A549 (cell line): Measurements from ENCODE around the gene EHBP1. TPM values are rescaled to one million over a fixed set of nuclear protein-coding genes. Genes with fewer than 3 reads are reported as not detected.

Experiments used
- ATAC-seq, 2 experiments: fragments of 200-7000 bp in 1 of 2; fragments of >200 bp in 1 of 2; cut with Nextera tagmentation in 1 of 2; cut with Tn5 transposase in 1 of 2; 3 replicates each; pipeline versions ENCODE4 v1.8.0 to v1.9.1; 2018 to 2020; ENCODE audit warnings: mild to moderate bottlenecking in 1 of 2, moderate library complexity in 1 of 2
- CTCF ChIA-PET: fragments of 300-600 bp; sonication (Branson Sonifier 250); formaldehyde crosslinking; extraction: SDS; loops from one replicate; lab custom pipeline; 2021; ENCODE audit warnings: antibody characterized with exemption, inconsistent platforms; lab: Yijun Ruan, JAX
- POLR2A ChIA-PET: fragments of 350-600 bp; formaldehyde crosslinking; extraction: SDS; loops from one replicate; lab custom pipeline; 2021; ENCODE audit warnings: antibody characterized with exemption, inconsistent platforms; lab: Yijun Ruan, JAX
- DNase-seq, 2 experiments: peaks; one replicate each; pipeline versions ENCODE4 v3.0.0 to v3.0.0-alpha.2; 2011 to 2016; ENCODE audit warnings: low read depth in 1 of 2, low spot score in 1 of 2
- FAIRE-seq: peaks from 2 replicates; lab custom pipeline; 2011; peaks lifted over from hg19 to GRCh38; lab: Jason Lieb, UNC
- H3K27ac ChIP-seq, 2 experiments: fragments of >200 bp; sonication (Bioruptor Twin); formaldehyde crosslinking; 3 replicates each; pipeline ENCODE4 v1.5.1; 2016 to 2017
- H3K4me1 ChIP-seq: fragments of >200 bp; sonication (Bioruptor Twin); formaldehyde crosslinking; 3 replicates; pipeline ENCODE4 v1.6.1; 2016
- H3K4me2 ChIP-seq: fragments of >200 bp; sonication (Bioruptor Twin); formaldehyde crosslinking; 3 replicates; pipeline ENCODE4 v1.6.1; 2016
- H3K4me3 ChIP-seq: fragments of >200 bp; sonication (Bioruptor Twin); formaldehyde crosslinking; 3 replicates; pipeline ENCODE4 v1.5.1; 2016
- H3K9me3 ChIP-seq: fragments of >200 bp; sonication (Bioruptor Twin); formaldehyde crosslinking; 3 replicates; pipeline ENCODE4 v1.6.1; 2016
- CBX8 ChIP-seq: fragments of 200-600 bp; sonication (generic); IDR thresholded peaks from 2 replicates; pipeline ENCODE4 v1.6.1; 2016
- CHD4 ChIP-seq: fragments of 200-600 bp; sonication (generic); IDR thresholded peaks from 2 replicates; pipeline ENCODE4 v1.6.1; 2016; ENCODE audit warnings: antibody characterized with exemption, mild to moderate bottlenecking, borderline replicate concordance
- FOSB ChIP-seq: fragments of 250-450 bp; sonication (Bioruptor Pico); IDR thresholded peaks from 2 replicates; pipeline ENCODE4 v1.5.0; 2020; ENCODE audit warnings: mild to moderate bottlenecking, moderate library complexity
- HOXB13 ChIP-seq: fragments of 250-450 bp; sonication (Bioruptor Pico); IDR thresholded peaks from 2 replicates; pipeline ENCODE4 v1.5.0; 2020; ENCODE audit warnings: low read depth, mild to moderate bottlenecking, moderate library complexity
- JUNB ChIP-seq: fragments of >200 bp; sonication (Bioruptor Twin); formaldehyde crosslinking; IDR thresholded peaks from 2 replicates; pipeline ENCODE4 v1.6.1; 2016
- KDM5A ChIP-seq: fragments of 200-600 bp; sonication (generic); IDR thresholded peaks from 2 replicates; pipeline ENCODE4 v1.6.1; 2016; ENCODE audit warnings: antibody characterized with exemption, mild to moderate bottlenecking
- MAZ ChIP-seq: fragments of 150-350 bp; IDR thresholded peaks from 2 replicates; pipeline ENCODE4 v1.6.1; 2014; ENCODE audit warnings: antibody characterized with exemption, low read depth, low read length, borderline replicate concordance
- MYC ChIP-seq: IDR thresholded peaks from 2 replicates; pipeline ENCODE4 v1.6.1; 2012; ENCODE audit warnings: mild to moderate bottlenecking, inconsistent platforms, low read length, improper control_type of control experiment, borderline replicate concordance
- NR3C1 ChIP-seq: fragments of >200 bp; sonication (Bioruptor Twin); formaldehyde crosslinking; IDR thresholded peaks from 3 replicates; pipeline ENCODE4 v1.6.1; 2017
- POLR2A ChIP-seq: IDR thresholded peaks from 2 replicates; pipeline ENCODE4 v1.6.1; 2012; ENCODE audit warnings: mild to moderate bottlenecking, low read length
- POLR2AphosphoS2 ChIP-seq: conservative IDR thresholded peaks from 2 replicates; pipeline ENCODE4 v1.6.1; 2012; ENCODE audit warnings: low read length, improper control_type of control experiment, inconsistent platforms
- TFCP2L1 ChIP-seq: fragments of 250-450 bp; sonication (Bioruptor Pico); IDR thresholded peaks from 2 replicates; pipeline ENCODE4 v1.5.0; 2021; ENCODE audit warnings: mild to moderate bottlenecking
- ZSCAN20 ChIP-seq: fragments of 250-450 bp; sonication (Bioruptor Pico); IDR thresholded peaks from 2 replicates; pipeline ENCODE4 v1.8.0; 2022; ENCODE audit warnings: mild to moderate bottlenecking, moderate library complexity
- WGBS: methylation state at CpG from one replicate; pipeline ENCODE4 v1.1.6; 2017; ENCODE audit errors: missing lambda C conversion rate; 5-methylcytosine and 5-hydroxymethylcytosine counted together
- polyA plus RNA-seq, 4 experiments: library from polyadenylated mRNA; depleted of rRNA in 3 of 4; stranded (reverse); fragments of >200 nt; fragmentation: RNase III in 1 of 4; extraction: RNeasy Plus Mini Kit Qiagen cat#74134 plus additional on column Dnase treatment in 1 of 4; gene quantifications; 2 replicates in 3 of 4; 3 replicates in 1 of 4; pipeline ENCODE4 v1.2.3, GENCODE V29; 2011 to 2017
- TF ChIP-seq, protein P1 (sequence below): fragments of >200 bp; sonication (Bioruptor Twin); formaldehyde crosslinking; IDR thresholded peaks from 2 replicates; pipeline ENCODE4 v1.6.1; 2016
- TF ChIP-seq, protein P2 (sequence below): fragments of 450-650 bp; IDR thresholded peaks from 2 replicates; pipeline ENCODE4 v1.6.1; 2014; ENCODE audit warnings: antibody characterized with exemption
- TF ChIP-seq, protein P3 (sequence below): IDR thresholded peaks from 2 replicates; pipeline ENCODE4 v1.6.1; 2012; ENCODE audit warnings: low read depth, borderline replicate concordance
- TF ChIP-seq, protein P4 (sequence below): fragments of 200-600 bp; sonication (generic); IDR thresholded peaks from 2 replicates; pipeline ENCODE4 v1.6.1; 2016; ENCODE audit warnings: antibody characterized with exemption, mild to moderate bottlenecking, moderate library complexity
- TF ChIP-seq, protein P5 (sequence below): fragments of 250-450 bp; sonication (Bioruptor Pico); IDR thresholded peaks from 2 replicates; pipeline ENCODE4 v1.5.0; 2021; ENCODE audit warnings: mild to moderate bottlenecking, moderate library complexity, borderline replicate concordance
- TF ChIP-seq, protein P6 (sequence below): fragments of >200 bp; sonication (Bioruptor Twin); formaldehyde crosslinking; IDR thresholded peaks from 3 replicates; pipeline ENCODE4 v1.5.1; 2016
- TF ChIP-seq, protein P7 (sequence below): IDR thresholded peaks from 2 replicates; pipeline ENCODE4 v1.6.1; 2012

The EHBP1 gene
- polyA plus RNA-seq, 2 of the 4 experiments (the other 2 are of a cell fraction): 65.7 to 204 TPM

DNA sequence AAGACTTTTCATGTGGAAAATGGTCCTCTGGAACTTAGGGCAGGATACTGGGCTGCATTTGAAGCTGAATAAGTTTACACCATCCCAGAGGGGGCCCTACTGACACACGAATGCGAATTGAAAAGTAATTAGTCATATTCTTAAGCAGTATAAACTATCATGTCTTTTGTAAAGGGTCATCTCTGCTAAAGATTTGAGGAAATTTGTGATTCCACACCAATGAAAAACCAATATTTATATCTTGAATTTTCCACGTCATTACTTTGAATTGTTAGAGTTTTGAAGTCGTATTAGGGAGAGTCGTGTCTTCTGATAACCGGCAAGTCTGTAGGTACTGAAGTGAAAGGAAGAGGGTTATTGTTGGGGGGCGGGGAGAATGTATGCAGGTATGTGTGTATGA, 341.0 kb downstream of the EHBP1 start:
- DNase-seq (no peak), ATAC-seq (no peak), FAIRE-seq (no peak)
- 89% methylated on average over 7 of the region's 7 CpGs for WGBS
- ChIA-PET CTCF (interaction anchor here (0.9 to 1.3 kb wide), 3 partner anchors 10 to 590 kb away, joined by 3 read pairs; no protein-coding TSS in a partner anchor), POLR2A (no interaction called here)
- Histone ChIP-seq H3K4me1 (peaks cover 10% of the 10 kb centered on the region; the same call in 1 of the 3 replicates), H3K4me2 (no peak overlapping the region), H3K9me3 (no peaks in the 10 kb centered on the region), H3K27ac (no peak overlapping the region), H3K4me3 (no peak overlapping the region)
- TF ChIP-seq MYC (no peak), POLR2A (no peak), JUNB (no peak), MAZ (no peak), TFCP2L1 (CRISPR knock-in tag) (no peak)
- TF ChIP-seq, protein P1, sequence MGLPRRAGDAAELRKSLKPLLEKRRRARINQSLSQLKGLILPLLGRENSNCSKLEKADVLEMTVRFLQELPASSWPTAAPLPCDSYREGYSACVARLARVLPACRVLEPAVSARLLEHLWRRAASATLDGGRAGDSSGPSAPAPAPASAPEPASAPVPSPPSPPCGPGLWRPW: no peak

DNA sequence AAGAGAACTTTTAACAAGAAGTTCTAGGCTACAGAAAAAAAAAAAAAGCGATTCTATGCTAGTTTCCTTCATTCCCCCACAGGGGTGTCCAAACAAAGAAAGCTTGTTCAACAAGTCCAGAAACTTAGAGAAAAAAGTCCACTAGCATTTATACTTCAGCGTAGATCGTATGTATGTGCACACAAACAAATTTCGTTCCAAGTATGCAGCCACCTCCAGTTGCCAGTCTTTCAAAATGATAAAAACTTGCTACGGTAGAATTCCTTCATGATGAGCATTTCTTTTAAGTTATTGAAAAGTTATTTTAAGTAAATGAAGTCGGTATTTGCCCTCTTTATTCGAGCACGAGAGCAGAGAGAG, 341.4 kb downstream of the EHBP1 start:
- Histone ChIP-seq H3K27ac (no peak overlapping the region), H3K4me1 (peaks cover 9% of the 10 kb centered on the region; the same call in 1 of the 3 replicates), H3K4me2 (no peak overlapping the region), H3K9me3 (no peaks in the 10 kb centered on the region), H3K4me3 (no peak overlapping the region)
- POLR2A ChIA-PET: no interaction called here
- ATAC-seq (no peak), DNase-seq (no peak), FAIRE-seq (no peak)
- TF ChIP-seq, protein P2, sequence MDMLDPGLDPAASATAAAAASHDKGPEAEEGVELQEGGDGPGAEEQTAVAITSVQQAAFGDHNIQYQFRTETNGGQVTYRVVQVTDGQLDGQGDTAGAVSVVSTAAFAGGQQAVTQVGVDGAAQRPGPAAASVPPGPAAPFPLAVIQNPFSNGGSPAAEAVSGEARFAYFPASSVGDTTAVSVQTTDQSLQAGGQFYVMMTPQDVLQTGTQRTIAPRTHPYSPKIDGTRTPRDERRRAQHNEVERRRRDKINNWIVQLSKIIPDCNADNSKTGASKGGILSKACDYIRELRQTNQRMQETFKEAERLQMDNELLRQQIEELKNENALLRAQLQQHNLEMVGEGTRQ: no peak
- TF ChIP-seq, protein P3, sequence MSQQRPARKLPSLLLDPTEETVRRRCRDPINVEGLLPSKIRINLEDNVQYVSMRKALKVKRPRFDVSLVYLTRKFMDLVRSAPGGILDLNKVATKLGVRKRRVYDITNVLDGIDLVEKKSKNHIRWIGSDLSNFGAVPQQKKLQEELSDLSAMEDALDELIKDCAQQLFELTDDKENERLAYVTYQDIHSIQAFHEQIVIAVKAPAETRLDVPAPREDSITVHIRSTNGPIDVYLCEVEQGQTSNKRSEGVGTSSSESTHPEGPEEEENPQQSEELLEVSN: no peak
- TF ChIP-seq ZSCAN20 (CRISPR knock-in tag) (no peak), HOXB13 (no peak), KDM5A (no peak), CBX8 (no peak), POLR2AphosphoS2 (no peak), FOSB (CRISPR knock-in tag) (no peak), NR3C1 (no peak), CHD4 (no peak)
- TF ChIP-seq, protein P4, sequence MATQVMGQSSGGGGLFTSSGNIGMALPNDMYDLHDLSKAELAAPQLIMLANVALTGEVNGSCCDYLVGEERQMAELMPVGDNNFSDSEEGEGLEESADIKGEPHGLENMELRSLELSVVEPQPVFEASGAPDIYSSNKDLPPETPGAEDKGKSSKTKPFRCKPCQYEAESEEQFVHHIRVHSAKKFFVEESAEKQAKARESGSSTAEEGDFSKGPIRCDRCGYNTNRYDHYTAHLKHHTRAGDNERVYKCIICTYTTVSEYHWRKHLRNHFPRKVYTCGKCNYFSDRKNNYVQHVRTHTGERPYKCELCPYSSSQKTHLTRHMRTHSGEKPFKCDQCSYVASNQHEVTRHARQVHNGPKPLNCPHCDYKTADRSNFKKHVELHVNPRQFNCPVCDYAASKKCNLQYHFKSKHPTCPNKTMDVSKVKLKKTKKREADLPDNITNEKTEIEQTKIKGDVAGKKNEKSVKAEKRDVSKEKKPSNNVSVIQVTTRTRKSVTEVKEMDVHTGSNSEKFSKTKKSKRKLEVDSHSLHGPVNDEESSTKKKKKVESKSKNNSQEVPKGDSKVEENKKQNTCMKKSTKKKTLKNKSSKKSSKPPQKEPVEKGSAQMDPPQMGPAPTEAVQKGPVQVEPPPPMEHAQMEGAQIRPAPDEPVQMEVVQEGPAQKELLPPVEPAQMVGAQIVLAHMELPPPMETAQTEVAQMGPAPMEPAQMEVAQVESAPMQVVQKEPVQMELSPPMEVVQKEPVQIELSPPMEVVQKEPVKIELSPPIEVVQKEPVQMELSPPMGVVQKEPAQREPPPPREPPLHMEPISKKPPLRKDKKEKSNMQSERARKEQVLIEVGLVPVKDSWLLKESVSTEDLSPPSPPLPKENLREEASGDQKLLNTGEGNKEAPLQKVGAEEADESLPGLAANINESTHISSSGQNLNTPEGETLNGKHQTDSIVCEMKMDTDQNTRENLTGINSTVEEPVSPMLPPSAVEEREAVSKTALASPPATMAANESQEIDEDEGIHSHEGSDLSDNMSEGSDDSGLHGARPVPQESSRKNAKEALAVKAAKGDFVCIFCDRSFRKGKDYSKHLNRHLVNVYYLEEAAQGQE: no peak
- TF ChIP-seq, protein P5, sequence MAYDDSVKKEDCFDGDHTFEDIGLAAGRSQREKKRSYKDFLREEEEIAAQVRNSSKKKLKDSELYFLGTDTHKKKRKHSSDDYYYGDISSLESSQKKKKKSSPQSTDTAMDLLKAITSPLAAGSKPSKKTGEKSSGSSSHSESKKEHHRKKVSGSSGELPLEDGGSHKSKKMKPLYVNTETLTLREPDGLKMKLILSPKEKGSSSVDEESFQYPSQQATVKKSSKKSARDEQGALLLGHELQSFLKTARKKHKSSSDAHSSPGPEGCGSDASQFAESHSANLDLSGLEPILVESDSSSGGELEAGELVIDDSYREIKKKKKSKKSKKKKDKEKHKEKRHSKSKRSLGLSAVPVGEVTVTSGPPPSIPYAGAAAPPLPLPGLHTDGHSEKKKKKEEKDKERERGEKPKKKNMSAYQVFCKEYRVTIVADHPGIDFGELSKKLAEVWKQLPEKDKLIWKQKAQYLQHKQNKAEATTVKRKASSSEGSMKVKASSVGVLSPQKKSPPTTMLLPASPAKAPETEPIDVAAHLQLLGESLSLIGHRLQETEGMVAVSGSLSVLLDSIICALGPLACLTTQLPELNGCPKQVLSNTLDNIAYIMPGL: no peak
- TF ChIP-seq, protein P6, sequence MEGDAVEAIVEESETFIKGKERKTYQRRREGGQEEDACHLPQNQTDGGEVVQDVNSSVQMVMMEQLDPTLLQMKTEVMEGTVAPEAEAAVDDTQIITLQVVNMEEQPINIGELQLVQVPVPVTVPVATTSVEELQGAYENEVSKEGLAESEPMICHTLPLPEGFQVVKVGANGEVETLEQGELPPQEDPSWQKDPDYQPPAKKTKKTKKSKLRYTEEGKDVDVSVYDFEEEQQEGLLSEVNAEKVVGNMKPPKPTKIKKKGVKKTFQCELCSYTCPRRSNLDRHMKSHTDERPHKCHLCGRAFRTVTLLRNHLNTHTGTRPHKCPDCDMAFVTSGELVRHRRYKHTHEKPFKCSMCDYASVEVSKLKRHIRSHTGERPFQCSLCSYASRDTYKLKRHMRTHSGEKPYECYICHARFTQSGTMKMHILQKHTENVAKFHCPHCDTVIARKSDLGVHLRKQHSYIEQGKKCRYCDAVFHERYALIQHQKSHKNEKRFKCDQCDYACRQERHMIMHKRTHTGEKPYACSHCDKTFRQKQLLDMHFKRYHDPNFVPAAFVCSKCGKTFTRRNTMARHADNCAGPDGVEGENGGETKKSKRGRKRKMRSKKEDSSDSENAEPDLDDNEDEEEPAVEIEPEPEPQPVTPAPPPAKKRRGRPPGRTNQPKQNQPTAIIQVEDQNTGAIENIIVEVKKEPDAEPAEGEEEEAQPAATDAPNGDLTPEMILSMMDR: no peak
- TF ChIP-seq, protein P7, sequence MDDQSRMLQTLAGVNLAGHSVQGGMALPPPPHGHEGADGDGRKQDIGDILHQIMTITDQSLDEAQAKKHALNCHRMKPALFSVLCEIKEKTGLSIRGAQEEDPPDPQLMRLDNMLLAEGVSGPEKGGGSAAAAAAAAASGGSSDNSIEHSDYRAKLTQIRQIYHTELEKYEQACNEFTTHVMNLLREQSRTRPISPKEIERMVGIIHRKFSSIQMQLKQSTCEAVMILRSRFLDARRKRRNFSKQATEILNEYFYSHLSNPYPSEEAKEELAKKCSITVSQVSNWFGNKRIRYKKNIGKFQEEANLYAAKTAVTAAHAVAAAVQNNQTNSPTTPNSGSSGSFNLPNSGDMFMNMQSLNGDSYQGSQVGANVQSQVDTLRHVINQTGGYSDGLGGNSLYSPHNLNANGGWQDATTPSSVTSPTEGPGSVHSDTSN: no peak
- WGBS: 90% methylated on average over 8 of the region's 8 CpGs
- CTCF ChIA-PET: interaction anchor here (0.6 to 1.3 kb wide), 4 partner anchors 10 to 590 kb away, joined by 3 to 4 read pairs (median 3); no protein-coding TSS in a partner anchor
